SK-N-MC (cell line): ENCODE measurements around the gene LONRF2.

Experiments
- EZH2 ChIP-seq: fragments of 200-600 bp; sonication (generic); IDR thresholded peaks from one replicate; pipeline ENCODE4 v1.6.1; 2017; ENCODE audit warnings: antibody characterized with exemption
- POLR2AphosphoS5 ChIP-seq: IDR thresholded peaks from 2 replicates; pipeline ENCODE4 v1.6.1; 2012; ENCODE audit warnings: mild to moderate bottlenecking, low read depth, low read length, borderline replicate concordance

DNA sequence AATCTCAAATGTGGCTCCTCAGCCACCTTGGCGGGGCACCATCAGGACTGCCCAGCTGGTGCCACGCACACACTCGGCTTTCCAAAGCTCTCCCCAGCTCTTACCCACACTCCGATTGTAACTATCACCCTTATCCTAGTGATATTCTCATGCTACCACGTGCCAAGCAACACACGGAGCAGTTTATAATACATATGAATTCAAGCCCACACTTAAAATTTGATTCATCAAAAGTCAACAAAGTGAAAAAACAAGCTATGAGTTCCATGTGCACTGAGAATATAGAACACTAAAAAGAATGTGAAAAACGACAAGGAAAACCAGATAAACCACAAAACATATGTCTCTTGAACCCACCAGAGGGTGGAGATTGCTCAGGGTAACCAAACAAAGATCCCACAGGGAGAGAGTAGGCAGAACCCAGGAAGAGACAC, 31.6 kb downstream of the LONRF2 start:
- no peak for TF ChIP-seq EZH2
- TF ChIP-seq POLR2AphosphoS5: no peak
